ENCODE results near the gene ZNF277.

Gene ZNF277

GRCh38 chr7:112162784-112163506, 43.5 kb upstream of the ZNF277 start:
- DNase-seq (ENCODE audit: insufficient read length, low spot score): no peak

GRCh38 chr7:112167147-112167546, 39.3 kb upstream of the ZNF277 start:
- FAIRE-seq (no peak), DNase-seq (ENCODE audit: insufficient read length, low spot score) (no peak)
- TF ChIP-seq POLR2AphosphoS5 (IDR thresholded peaks at IDR 0.05; ENCODE audit: low read depth, low read length) (no peak), POLR2A (IDR thresholded peaks at IDR 0.05; ENCODE audit: low read depth, low read length) (no peak), SPI1 (IDR thresholded peaks at IDR 0.05; ENCODE audit: low read depth, low read length) (no peak), TAF1 (IDR thresholded peaks at IDR 0.05; ENCODE audit: low read depth, low read length) (no peak), POU2F2 (IDR thresholded peaks at IDR 0.05; ENCODE audit: low read depth, low read length) (no peak), PAX5 (IDR thresholded peaks at IDR 0.05; ENCODE audit: insufficient read depth, low read length, severe bottlenecking) (no peak)

More at GRCh38 chr7:112162784-112163506, 43.5 kb upstream of the ZNF277 start:
- TF ChIP-seq TAF1 (IDR thresholded peaks at IDR 0.05; ENCODE audit: low read depth, low read length) (no peak), POU2F2 (IDR thresholded peaks at IDR 0.05; ENCODE audit: low read depth, low read length) (no peak), SPI1 (IDR thresholded peaks at IDR 0.05; ENCODE audit: low read depth, low read length) (no peak), PAX5 (IDR thresholded peaks at IDR 0.05; ENCODE audit: insufficient read depth, low read length, severe bottlenecking) (no peak), POLR2A (IDR thresholded peaks at IDR 0.05; ENCODE audit: low read depth, low read length) (no peak), POLR2AphosphoS5 (IDR thresholded peaks at IDR 0.05; ENCODE audit: low read depth, low read length) (no peak)
- no peak for FAIRE-seq

- DNase-seq (ENCODE audit: insufficient read length, low spot score) (no peak), FAIRE-seq (no peak)
These were observed 37.6 kb upstream of the ZNF277 start for GRCh38 chr7:112168915-112169314.

GRCh38 chr7:112171673-112172072, 34.8 kb upstream of the ZNF277 start:
- DNase-seq (ENCODE audit: insufficient read length, low spot score) (no peak), FAIRE-seq (no peak)
- TF ChIP-seq SPI1 (IDR thresholded peaks at IDR 0.05; ENCODE audit: low read depth, low read length) (no peak), TAF1 (IDR thresholded peaks at IDR 0.05; ENCODE audit: low read depth, low read length) (no peak), POLR2A (IDR thresholded peaks at IDR 0.05; ENCODE audit: low read depth, low read length) (no peak), PAX5 (IDR thresholded peaks at IDR 0.05; ENCODE audit: insufficient read depth, low read length, severe bottlenecking) (no peak), POU2F2 (IDR thresholded peaks at IDR 0.05; ENCODE audit: low read depth, low read length) (no peak), POLR2AphosphoS5 (IDR thresholded peaks at IDR 0.05; ENCODE audit: low read depth, low read length) (no peak)

More at GRCh38 chr7:112168915-112169314, 37.6 kb upstream of the ZNF277 start:
- TF ChIP-seq POU2F2 (IDR thresholded peaks at IDR 0.05; ENCODE audit: low read depth, low read length): no peak

GRCh38 chr7:112172870-112173567, 33.5 kb upstream of the ZNF277 start:
- TF ChIP-seq TAF1 (IDR thresholded peaks at IDR 0.05; ENCODE audit: low read depth, low read length): no peak
- FAIRE-seq (no peak), DNase-seq (ENCODE audit: insufficient read length, low spot score) (no peak)

- FAIRE-seq (no peak), DNase-seq (ENCODE audit: insufficient read length, low spot score) (no peak)
- TF ChIP-seq SPI1 (IDR thresholded peaks at IDR 0.05; ENCODE audit: low read depth, low read length) (no peak), POLR2AphosphoS5 (IDR thresholded peaks at IDR 0.05; ENCODE audit: low read depth, low read length) (no peak), POLR2A (IDR thresholded peaks at IDR 0.05; ENCODE audit: low read depth, low read length) (no peak), POU2F2 (IDR thresholded peaks at IDR 0.05; ENCODE audit: low read depth, low read length) (no peak), PAX5 (IDR thresholded peaks at IDR 0.05; ENCODE audit: insufficient read depth, low read length, severe bottlenecking) (no peak), TAF1 (IDR thresholded peaks at IDR 0.05; ENCODE audit: low read depth, low read length) (no peak)
These were observed 33.0 kb upstream of the ZNF277 start for GRCh38 chr7:112173568-112173905.

- no peak for DNase-seq (ENCODE audit: insufficient read length, low spot score)
- FAIRE-seq: no peak
- TF ChIP-seq POU2F2 (IDR thresholded peaks at IDR 0.05; ENCODE audit: low read depth, low read length): no peak
- no peak for TF ChIP-seq SPI1 (IDR thresholded peaks at IDR 0.05; ENCODE audit: low read depth, low read length)
- TF ChIP-seq PAX5 (IDR thresholded peaks at IDR 0.05; ENCODE audit: insufficient read depth, low read length, severe bottlenecking): no peak
- no peak for TF ChIP-seq TAF1 (IDR thresholded peaks at IDR 0.05; ENCODE audit: low read depth, low read length)
- TF ChIP-seq POLR2AphosphoS5 (IDR thresholded peaks at IDR 0.05; ENCODE audit: low read depth, low read length): no peak
- TF ChIP-seq POLR2A (IDR thresholded peaks at IDR 0.05; ENCODE audit: low read depth, low read length): no peak
These were observed 32.3 kb upstream of the ZNF277 start for GRCh38 chr7:112174192-112174591.

GRCh38 chr7:112176241-112176640, 30.3 kb upstream of the ZNF277 start:
- no peak for DNase-seq (ENCODE audit: insufficient read length, low spot score)
- FAIRE-seq: no peak
- no peak for TF ChIP-seq POU2F2 (IDR thresholded peaks at IDR 0.05; ENCODE audit: low read depth, low read length)
- TF ChIP-seq SPI1 (IDR thresholded peaks at IDR 0.05; ENCODE audit: low read depth, low read length): no peak
- TF ChIP-seq POLR2A (IDR thresholded peaks at IDR 0.05; ENCODE audit: low read depth, low read length): no peak
- TF ChIP-seq POLR2AphosphoS5 (IDR thresholded peaks at IDR 0.05; ENCODE audit: low read depth, low read length): no peak
- no peak for TF ChIP-seq PAX5 (IDR thresholded peaks at IDR 0.05; ENCODE audit: insufficient read depth, low read length, severe bottlenecking)
- no peak for TF ChIP-seq TAF1 (IDR thresholded peaks at IDR 0.05; ENCODE audit: low read depth, low read length)

GRCh38 chr7:112176693-112177415, 29.6 kb upstream of the ZNF277 start:
- TF ChIP-seq POLR2A (IDR thresholded peaks at IDR 0.05; ENCODE audit: low read depth, low read length) (no peak), SPI1 (IDR thresholded peaks at IDR 0.05; ENCODE audit: low read depth, low read length) (no peak), TAF1 (IDR thresholded peaks at IDR 0.05; ENCODE audit: low read depth, low read length) (no peak), POLR2AphosphoS5 (IDR thresholded peaks at IDR 0.05; ENCODE audit: low read depth, low read length) (no peak), POU2F2 (IDR thresholded peaks at IDR 0.05; ENCODE audit: low read depth, low read length) (no peak), PAX5 (IDR thresholded peaks at IDR 0.05; ENCODE audit: insufficient read depth, low read length, severe bottlenecking) (no peak)
- FAIRE-seq (no peak), DNase-seq (ENCODE audit: insufficient read length, low spot score) (no peak)
